ENCODE measurements around the gene TNFAIP8.
"Not testable (repeated sequence)": the region's sequence is repeated elsewhere in the genome, so short reads cannot be mapped to it uniquely, and the experiment has no call there.

Gene TNFAIP8

GRCh38 chr5:119411361-119412278 lies 55.8 kb downstream of the TNFAIP8 start:
- peak overlapping the region; percentile 45 for H3K4me3 ChIP-seq (ENCODE audit: low read depth, low read length)
- DNase-seq (ENCODE audit: low read depth): peak; percentile 82
- TF ChIP-seq CTCF (IDR thresholded peaks at IDR 0.05; ENCODE audit: insufficient read depth, low read depth, low read length, missing control alignments): peak; percentile 87

- no peak overlapping the region for H3K4me3 ChIP-seq (ENCODE audit: low read depth, low read length)
Measured at GRCh38 chr5:119412279-119413227, 56.7 kb downstream of the TNFAIP8 start.

GRCh38 chr5:119414124-119414734 lies 58.4 kb downstream of the TNFAIP8 start:
- not testable (repeated sequence) for H3K4me3 ChIP-seq (ENCODE audit: low read depth, low read length); DNase-seq (ENCODE audit: low read depth)

More at GRCh38 chr5:119412279-119413227, 56.7 kb downstream of the TNFAIP8 start:
- TF ChIP-seq CTCF (IDR thresholded peaks at IDR 0.05; ENCODE audit: insufficient read depth, low read depth, low read length, missing control alignments): no peak
- no peak for DNase-seq (ENCODE audit: low read depth)

GRCh38 chr5:119417891-119418605 lies 62.2 kb downstream of the TNFAIP8 start:
- no peak for DNase-seq (ENCODE audit: low read depth)
- no peak overlapping the region for H3K4me3 ChIP-seq (ENCODE audit: low read depth, low read length)
- no peak for TF ChIP-seq CTCF (IDR thresholded peaks at IDR 0.05; ENCODE audit: insufficient read depth, low read depth, low read length, missing control alignments)

- H3K4me3 ChIP-seq (ENCODE audit: low read depth, low read length): no peak overlapping the region
- TF ChIP-seq CTCF (IDR thresholded peaks at IDR 0.05; ENCODE audit: insufficient read depth, low read depth, low read length, missing control alignments): no peak
- DNase-seq (ENCODE audit: low read depth): peak; percentile 62
Measured at GRCh38 chr5:119418606-119419100, 62.8 kb downstream of the TNFAIP8 start.

- no peak for TF ChIP-seq CTCF (IDR thresholded peaks at IDR 0.05; ENCODE audit: insufficient read depth, low read depth, low read length, missing control alignments)
- DNase-seq (ENCODE audit: low read depth): no peak
Measured at GRCh38 chr5:119420169-119420568, 64.3 kb downstream of the TNFAIP8 start.

More at GRCh38 chr5:119420169-119420568, 64.3 kb downstream of the TNFAIP8 start:
- H3K4me3 ChIP-seq (ENCODE audit: low read depth, low read length): no peak overlapping the region
